GM21515 (cell line): Measurements from ENCODE around the gene MAP3K4.

Source experiments
- ATAC-seq: cut with Tn5 transposase; IDR thresholded peaks from one replicate; pipeline ENCODE4 v1.9.1; 2021; ENCODE audit not compliant: unreplicated experiment

The MAP3K4 gene

DNA sequence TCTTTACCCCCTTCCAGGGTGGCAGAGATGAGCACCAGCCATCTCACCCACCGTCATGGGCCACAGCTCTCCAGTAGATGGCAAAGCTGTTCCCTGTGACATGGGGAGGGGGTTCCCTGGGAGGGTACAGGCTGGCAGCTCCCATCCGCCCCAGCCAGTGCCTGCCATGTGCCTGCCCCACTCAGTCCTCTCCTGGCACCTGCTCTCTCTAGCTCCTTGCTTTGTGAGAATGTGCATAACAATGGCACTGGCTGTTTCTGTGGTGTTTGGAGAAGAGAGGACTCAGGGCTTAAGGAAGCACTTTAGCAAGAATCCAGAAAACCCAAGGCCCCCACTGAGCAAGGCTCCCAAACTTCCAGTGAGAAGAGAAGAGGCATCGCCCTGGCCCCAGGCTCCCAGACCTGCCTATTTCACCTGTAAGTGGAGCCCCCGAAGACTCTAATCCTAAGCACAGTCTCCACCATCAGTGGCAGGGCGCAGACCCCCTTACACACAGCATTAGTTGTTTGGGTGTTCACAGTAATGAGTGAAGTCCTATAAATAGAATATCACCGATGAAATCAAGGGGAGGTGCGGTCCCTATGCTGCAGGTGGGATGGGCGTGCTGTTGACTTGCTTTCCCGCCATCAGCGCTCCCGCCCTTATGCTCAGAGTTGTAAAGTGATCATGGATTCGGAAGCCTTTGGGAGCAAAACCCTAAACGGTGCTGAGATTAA, 172.1 kb downstream of the MAP3K4 start:
- no peak for ATAC-seq

- ATAC-seq, result no peak
Measured at GRCh38 chr6:161164182-161164625, 172.6 kb downstream of the MAP3K4 start.

- no peak for ATAC-seq
Measured at GRCh38 chr6:161166176-161166575, 174.6 kb downstream of the MAP3K4 start.

DNA sequence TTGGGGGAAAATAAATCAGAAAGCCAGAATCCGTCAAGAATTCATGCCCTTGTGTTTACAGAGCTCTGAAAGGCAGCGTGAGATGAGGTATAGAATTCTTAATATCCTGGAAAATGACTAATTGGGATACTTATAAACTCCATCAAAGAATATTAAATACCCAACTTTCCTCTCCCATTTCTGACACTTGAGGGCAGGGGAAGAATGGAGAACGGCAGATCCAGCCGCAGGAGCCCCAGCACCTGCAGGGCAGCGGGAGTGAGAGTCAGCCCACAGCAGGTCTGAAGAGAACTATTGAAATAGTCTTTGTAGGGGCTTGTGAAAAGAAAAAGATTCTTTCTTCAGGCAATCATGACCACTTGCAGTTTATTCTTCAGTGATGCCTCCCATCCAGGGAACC, 175.1 kb downstream of the MAP3K4 start:
- ATAC-seq, result no peak
